MV-4-11 (cell line): Measurements from ENCODE around the gene ADCY5.
A peak's percentile ranks its signal among the peaks of the same experiment; 100 is the strongest.

Source experiments
- DNase-seq: peaks from one replicate; lab custom pipeline; 2025; lab: John Stamatoyannopoulos, UW

The ADCY5 gene

DNA sequence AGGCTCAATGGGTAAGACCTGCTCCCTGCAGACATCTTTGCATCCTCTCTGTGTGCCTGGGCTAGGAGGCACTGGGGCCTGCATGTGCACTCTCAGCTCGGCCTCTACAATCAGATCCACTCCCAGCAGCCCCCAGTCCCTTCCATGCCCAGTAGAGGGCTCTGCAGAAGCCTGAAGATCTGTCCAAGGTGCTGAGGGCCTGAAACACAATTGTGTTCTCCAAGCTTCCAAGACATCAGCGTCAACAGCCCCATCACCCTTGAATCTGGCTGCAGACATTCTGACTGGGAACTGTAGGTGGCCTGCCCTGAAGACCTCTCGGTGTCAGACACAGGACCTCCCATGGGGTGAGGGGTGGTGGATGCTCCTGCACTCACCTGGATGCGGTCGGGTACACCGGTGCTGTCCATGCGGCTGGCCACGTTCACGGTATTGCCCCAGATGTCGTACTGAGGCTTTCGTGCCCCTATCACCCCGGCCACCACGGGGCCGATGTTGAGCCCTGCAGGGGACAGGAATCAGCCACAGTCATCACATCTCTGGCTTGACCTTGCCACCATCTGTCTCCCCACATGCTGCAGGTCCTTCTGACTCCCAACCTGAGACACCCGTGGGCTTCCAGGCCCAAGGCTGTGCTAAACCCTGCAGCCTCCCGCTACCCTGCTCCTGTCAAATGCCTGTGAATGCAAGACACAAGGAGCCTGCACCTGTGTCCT is 162.4 kb downstream of the ADCY5 start:
- DNase-seq = peak; percentile 50

DNA sequence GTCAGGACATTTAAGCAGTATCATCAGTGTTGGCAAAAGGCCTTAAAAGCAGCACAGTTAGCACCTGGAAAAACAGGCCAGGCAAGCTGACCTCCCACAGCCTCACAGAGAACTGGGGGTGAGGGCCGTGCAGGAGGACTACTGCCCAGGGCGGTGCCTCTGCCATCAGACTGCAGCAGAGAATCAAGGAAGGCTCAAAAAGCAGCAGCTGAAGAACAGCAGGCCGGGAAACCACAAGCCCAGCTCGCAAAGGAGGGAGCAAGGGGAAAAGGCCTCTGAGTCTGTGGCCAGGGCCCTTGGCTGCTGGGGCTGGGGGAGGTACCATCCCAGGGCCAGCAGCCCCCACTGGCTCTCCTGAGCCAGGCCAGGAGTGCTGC is 163.0 kb downstream of the ADCY5 start:
- DNase-seq = no peak

- no peak for DNase-seq
These were observed 163.4 kb downstream of the ADCY5 start for GRCh38 chr3:123285479-123285878.

DNA sequence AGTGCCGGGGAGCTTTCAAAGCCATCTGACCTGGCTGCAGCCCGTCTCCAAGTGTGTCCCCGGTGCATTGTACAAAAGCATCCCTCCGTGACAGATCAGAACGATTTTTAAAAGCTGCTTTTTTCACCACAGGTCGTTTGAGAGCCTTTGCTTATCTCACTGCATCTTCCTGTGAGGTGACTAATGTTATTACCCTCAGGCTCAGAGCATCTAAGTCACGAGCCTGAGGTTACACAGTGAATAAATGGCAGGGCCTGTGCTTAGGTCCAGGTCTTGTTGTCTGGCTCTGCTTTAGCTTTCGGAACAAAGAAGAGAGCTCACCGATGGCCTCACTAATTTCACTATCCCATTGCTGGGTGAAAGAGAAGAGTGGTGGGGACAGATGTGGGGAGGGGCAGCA is 163.8 kb downstream of the ADCY5 start:
- no peak for DNase-seq

DNA sequence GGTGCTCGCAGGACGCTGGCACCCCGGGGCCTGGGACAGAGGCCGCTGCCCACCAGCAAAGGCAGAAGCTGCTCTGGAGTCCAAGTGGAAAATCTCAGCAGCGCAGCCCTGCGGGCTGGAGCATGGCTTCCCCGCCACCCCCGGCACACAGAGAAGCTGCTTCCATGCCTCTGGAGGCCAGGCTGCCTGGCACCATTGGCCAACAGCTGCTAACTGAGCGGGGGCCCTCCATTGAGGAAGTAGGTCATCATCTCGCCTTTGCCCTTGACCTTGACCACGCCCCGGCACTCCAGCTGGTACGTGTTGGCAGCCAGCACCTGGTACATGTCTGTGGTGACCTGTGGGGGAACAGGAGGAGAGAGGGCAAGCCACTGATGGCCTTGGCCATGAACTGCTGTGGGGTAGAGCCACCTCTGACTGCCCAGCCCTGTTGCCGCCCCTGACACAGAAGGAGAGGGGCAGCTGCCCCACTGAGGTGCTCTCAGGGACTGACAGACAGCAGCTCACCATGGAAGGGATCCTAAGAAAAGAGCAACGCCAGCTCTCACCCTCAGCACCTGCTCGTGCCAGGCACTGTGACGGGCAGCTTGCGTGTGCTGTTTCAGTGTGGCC is 164.4 kb downstream of the ADCY5 start:
- no peak for DNase-seq

DNA sequence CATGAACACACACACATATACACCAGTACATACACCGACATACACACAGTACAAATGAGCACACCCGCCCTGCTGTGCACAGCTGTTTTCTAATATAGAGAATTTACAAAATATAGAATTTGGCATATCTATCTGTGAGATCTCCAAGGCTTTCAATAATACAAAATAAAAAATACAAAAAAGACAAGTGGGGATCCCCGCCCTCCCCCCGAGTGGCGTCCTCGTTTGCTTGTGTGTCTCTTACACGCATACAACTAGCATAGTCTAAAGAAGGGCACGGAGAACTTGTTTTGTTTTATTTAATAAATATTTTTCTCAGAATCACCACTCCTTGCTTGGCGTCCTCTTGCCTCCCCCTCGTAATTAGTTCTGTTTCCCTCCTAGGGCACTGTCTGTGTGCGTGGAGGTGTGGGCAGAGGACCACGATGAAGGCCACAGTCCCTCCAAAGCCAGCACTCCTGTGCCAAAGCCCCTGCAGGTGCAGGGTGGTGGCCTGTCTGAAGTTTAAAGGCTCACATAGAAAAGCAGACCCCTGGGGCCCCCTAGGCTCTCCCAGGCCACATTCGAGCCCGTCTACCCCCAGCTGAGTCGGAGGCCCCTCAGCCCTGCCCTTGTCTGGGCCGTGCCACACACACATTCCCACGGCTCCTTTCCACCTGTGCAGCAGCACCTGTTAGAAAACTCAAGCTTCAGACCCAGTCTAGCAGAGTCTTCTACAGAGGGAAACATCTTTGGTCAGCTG is 165.1 kb downstream of the ADCY5 start:
- DNase-seq = no peak

DNA sequence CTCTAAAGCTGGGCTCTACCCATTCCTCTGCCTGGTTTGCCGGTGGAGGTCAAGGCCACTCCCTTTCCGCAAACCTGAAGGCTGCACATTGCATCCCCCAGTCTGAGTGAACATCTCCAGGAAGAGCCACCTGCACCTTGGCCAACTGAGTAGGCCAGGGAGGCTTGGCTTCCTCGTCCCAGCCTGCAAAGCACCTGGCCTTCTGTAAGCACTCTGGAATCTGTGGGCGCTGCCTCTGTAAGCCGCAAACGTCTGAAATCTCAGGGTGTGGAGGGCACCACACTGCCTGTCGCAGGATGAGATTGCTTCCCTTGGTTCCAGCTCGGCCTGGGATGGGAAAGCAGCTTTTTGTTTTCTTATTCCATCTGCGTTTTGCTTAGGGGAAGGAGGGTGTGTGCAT is 165.8 kb downstream of the ADCY5 start:
- DNase-seq = no peak

DNA sequence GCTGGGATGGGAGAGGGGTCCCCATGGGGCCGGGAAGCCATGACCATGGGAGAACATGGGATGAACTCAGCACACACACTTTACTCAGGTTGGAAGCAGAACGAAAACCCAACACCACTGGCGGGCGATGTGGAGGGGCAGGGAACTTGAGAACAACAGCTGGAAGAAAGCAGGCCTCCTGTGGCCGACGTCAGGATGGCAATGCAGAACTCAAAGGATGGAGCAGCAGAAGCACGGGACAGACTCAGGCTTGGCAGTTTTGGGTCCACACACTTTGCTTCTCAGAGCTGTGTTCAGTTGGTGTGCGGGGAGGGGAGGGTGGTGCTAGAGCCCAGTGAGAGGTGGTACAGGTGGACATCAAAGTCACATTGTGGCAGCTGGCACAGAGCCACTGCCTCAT is 166.4 kb downstream of the ADCY5 start:
- DNase-seq = no peak

GRCh38 chr3:123281929-123282328 is 167.0 kb downstream of the ADCY5 start:
- DNase-seq = no peak

DNA sequence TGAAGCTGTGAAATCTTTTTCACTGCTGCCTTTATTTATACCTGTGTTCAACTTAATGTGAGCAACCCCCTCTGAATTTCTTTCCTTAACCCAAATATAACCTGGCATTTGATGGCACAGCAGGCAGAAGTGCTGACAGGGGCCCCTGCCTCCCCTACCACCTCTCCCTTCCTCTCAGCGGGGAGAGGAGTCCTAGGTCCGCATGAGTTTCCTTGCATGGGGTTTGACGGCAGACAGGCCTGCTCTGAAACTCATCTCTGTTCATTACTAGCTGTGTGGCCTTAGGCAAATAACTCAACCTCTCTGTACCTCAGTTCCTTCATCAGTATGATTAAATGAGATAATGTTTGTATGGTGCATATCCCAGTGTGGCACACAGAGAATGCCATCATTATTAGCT is 167.5 kb downstream of the ADCY5 start:
- DNase-seq = no peak

DNA sequence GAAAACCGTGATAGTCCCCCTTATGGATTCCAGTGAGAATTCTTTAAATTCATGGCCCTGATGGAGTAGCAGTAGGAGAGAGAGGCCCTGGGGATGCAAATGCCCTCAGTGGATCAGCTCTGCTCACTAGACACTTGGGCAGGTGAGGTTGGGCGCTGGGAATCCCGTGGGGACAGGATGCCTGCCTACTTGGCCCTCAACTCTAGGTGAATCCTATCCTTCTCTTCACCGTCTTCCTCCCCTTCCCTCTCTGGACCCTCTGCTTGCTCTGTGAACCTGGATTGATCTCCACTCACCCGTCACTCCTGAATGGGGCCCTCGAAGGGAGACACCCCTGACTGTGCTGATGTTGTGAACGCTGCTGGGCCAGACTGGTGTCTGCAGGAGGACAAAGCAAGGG is 169.8 kb downstream of the ADCY5 start:
- DNase-seq = no peak

DNA sequence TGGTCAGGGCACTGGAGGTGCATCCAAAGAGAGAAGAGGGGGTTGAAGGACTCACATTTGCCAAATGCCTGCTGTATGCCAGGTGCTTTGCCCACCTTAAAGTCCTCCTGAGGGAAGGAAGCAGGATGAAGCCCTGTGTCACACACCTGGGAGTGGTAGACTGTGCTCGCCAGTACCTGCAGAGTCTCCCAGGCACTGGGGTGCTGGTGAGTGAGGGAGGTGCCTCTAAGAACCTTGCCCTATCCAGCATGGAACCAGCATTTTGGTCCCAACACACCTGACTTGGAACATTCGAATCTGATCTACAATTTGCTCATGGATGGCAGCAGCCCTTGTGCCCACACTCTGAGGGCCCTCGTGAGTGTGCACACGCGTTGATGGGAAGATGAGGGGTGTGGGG is 170.4 kb downstream of the ADCY5 start:
- DNase-seq = no peak

GRCh38 chr3:123277106-123277505 is 171.8 kb downstream of the ADCY5 start:
- DNase-seq = no peak

- no peak for DNase-seq
These were observed 172.4 kb downstream of the ADCY5 start for GRCh38 chr3:123276346-123277006.

DNA sequence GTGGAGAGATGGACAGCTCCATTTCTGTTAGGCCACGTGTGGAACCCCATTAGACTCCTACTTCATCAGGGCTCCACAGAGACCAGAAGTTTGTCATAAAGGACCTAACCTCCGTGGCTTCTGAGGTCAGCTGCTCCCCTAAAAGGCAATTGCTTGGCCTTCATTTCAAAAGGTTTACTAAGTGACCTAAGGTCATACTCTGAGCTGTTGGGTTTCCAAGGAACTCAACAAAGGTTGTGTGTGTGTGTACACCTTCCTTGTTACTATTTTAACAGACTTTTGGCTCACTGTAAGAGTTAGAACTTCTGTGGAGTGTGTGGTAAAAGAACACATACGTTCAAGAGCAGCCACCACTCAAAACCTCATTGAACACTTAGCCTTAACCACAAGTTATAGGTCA is 173.2 kb downstream of the ADCY5 start:
- no peak for DNase-seq

GRCh38 chr3:123272547-123272946 is 176.3 kb downstream of the ADCY5 start:
- DNase-seq = no peak

DNA sequence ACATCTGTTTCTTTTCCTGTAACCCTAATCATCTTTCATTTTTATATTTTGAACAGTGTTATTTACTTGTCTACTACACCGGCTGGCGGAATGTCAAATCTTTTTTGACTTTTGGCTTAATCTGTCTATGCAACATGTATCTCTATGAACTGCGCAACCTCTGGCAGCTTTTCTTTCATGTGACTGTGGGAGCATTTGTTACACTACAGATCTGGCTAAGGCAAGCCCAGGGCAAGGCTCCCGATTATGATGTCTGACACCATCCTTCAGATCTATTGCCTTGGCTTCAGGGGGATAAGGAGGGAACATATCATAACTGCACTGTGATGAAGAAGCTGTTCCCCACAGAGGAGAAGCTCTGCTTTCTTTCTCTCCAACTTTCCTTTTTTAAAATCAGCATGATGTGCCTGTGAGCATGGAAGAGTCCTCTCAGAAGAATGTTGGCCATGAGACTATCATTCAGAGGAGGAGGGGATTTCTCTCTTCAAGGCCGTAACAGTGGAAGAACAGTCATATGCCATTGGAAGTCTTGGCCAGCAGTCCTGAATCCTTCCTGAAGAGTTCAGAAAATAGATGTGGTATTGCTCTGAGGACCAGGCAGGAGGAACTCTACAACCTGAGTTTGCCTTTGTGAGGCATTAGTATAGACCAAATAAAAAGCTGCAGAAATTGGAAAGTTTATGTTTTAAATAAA is 177.3 kb downstream of the ADCY5 start:
- DNase-seq = no peak

- DNase-seq = no peak
These were observed 178.1 kb downstream of the ADCY5 start for GRCh38 chr3:123270818-123271217.

DNA sequence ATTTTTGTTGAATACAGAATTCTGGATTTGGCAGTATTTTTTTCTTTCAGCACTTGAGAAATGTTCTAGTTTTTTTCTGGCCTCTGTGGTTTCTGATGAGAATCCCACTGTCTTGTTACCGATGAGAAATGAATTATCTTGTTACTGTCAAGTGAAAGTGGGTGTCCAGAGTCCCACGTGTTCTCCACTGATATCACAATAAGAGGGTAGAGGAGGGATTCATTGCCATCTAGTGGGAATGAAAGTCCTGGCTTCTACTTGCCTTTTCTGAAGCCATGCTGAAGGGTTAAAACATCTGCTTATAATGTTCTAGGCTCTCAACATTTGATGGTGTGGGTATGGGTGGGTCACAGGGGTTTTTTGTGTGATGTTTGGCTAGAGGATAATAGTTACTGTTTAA is 181.1 kb downstream of the ADCY5 start:
- DNase-seq = no peak

GRCh38 chr3:123263941-123264340 is 184.9 kb downstream of the ADCY5 start:
- no peak for DNase-seq

DNA sequence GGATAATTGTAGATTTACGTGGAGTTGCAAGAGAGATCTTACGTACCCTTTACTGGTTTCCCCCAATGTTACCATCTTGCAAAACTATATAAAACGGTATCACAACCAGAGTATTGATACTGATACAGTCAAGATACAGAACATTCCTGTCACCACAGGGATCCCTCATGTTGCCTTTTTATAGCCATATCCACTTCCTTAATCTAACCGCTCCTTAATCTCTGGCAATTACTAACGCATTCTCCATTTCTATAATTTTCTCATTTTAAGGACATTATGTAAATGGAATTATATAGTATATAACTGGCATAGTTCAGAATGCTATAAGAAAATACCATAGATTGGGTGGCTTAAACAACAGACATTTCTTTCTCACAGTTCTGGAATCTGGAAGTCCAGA is 186.0 kb downstream of the ADCY5 start:
- DNase-seq = no peak

DNA sequence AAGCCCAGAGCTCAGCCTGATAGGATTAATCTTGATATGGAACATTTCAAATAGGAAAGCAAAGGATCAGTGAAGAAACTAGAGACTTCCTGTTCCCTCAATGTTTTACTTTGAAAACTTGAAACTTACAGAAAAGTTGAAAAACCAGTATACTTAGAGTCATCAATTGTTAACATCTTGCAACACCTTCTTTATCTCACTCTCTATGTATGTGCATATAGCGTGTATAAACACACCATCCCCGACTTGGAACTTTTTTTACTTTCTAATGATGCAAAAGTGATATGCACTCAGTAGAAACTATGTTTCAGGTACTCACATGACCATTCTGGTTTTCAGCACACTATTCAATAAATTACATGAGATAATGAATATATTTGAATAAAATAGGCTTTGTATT is 186.7 kb downstream of the ADCY5 start:
- DNase-seq = no peak
